ENCODE results near the gene PPM1H. TPM values are rescaled to one million over a fixed set of nuclear protein-coding genes. Genes with fewer than 3 reads are reported as not detected.

Gene PPM1H
- total RNA-seq, 1 donor from 2014 or later, result 6.3 TPM

- DNase-seq, result peak; percentile 37
- Mint-ChIP-seq H3K27me3 (ENCODE audit: unreplicated experiment) (peaks cover 4% of the 10 kb centered on the region), H3K36me3 (ENCODE audit: unreplicated experiment) (no peaks in the 10 kb centered on the region), H3K4me1 (ENCODE audit: low read depth, unreplicated experiment) (peaks cover 4% of the 10 kb centered on the region), H3K9me3 (ENCODE audit: unreplicated experiment) (peaks cover 1% of the 10 kb centered on the region), H3K4me3 (ENCODE audit: unreplicated experiment) (peak overlapping the region; percentile 87), H3K27ac (ENCODE audit: unreplicated experiment) (no peak overlapping the region)
- no peak for TF ChIP-seq CTCF (IDR thresholded peaks at IDR 0.05; ENCODE audit: partially characterized antibody, unreplicated experiment)
These were observed 1.7 kb downstream of the PPM1H start for GRCh38 chr12:62933220-62933601.

DNA sequence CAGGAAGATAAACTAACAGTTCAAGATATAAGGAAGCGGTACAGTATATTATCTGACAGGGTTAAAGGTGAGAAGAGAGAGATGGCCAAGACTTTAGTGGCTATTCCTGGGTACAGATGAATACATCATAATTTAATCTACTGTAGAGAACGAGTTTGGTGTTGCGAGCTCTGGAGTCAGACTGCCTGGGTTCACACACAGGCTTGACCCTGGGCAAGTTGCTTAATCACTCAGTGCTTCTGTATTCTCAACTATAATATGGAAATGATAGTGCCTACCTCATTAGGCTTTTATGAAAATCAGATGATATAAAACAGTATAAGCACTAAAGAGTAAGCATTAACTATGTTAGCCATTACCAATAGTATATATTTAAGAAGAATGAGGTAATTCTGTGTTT lies 3.5 kb downstream of the PPM1H start:
- Mint-ChIP-seq H3K36me3 (ENCODE audit: unreplicated experiment) (no peaks in the 10 kb centered on the region), H3K9me3 (ENCODE audit: unreplicated experiment) (peaks cover 1% of the 10 kb centered on the region), H3K4me3 (ENCODE audit: unreplicated experiment) (no peak overlapping the region), H3K27ac (ENCODE audit: unreplicated experiment) (no peak overlapping the region), H3K4me1 (ENCODE audit: low read depth, unreplicated experiment) (peaks cover 4% of the 10 kb centered on the region), H3K27me3 (ENCODE audit: unreplicated experiment) (peaks cover 4% of the 10 kb centered on the region)
- no peak for TF ChIP-seq CTCF (IDR thresholded peaks at IDR 0.05; ENCODE audit: partially characterized antibody, unreplicated experiment)
- DNase-seq, result no peak

- TF ChIP-seq CTCF (IDR thresholded peaks at IDR 0.05; ENCODE audit: partially characterized antibody, unreplicated experiment), result no peak
- H3K4me3 Mint-ChIP-seq (ENCODE audit: unreplicated experiment), result no peak overlapping the region
- no peak overlapping the region for H3K27ac Mint-ChIP-seq (ENCODE audit: unreplicated experiment)
- peaks cover 4% of the 10 kb centered on the region for H3K4me1 Mint-ChIP-seq (ENCODE audit: low read depth, unreplicated experiment)
- H3K36me3 Mint-ChIP-seq (ENCODE audit: unreplicated experiment), result no peaks in the 10 kb centered on the region
- DNase-seq, result no peak
- peaks cover 4% of the 10 kb centered on the region for H3K27me3 Mint-ChIP-seq (ENCODE audit: unreplicated experiment)
- peaks cover 1% of the 10 kb centered on the region for H3K9me3 Mint-ChIP-seq (ENCODE audit: unreplicated experiment)
These were observed 4.2 kb downstream of the PPM1H start for GRCh38 chr12:62930546-62931425.

- peaks cover 1% of the 10 kb centered on the region for H3K4me1 Mint-ChIP-seq (ENCODE audit: low read depth, unreplicated experiment)
- H3K9me3 Mint-ChIP-seq (ENCODE audit: unreplicated experiment), result peaks cover 1% of the 10 kb centered on the region
- no peak overlapping the region for H3K4me3 Mint-ChIP-seq (ENCODE audit: unreplicated experiment)
- TF ChIP-seq CTCF (IDR thresholded peaks at IDR 0.05; ENCODE audit: partially characterized antibody, unreplicated experiment), result no peak
- DNase-seq, result no peak
- no peak overlapping the region for H3K27ac Mint-ChIP-seq (ENCODE audit: unreplicated experiment)
- no peaks in the 10 kb centered on the region for H3K36me3 Mint-ChIP-seq (ENCODE audit: unreplicated experiment)
- peaks cover 4% of the 10 kb centered on the region for H3K27me3 Mint-ChIP-seq (ENCODE audit: unreplicated experiment)
These were observed 6.3 kb downstream of the PPM1H start for GRCh38 chr12:62928632-62929031.

GRCh38 chr12:62925680-62926079 lies 9.3 kb downstream of the PPM1H start:
- Mint-ChIP-seq H3K36me3 (ENCODE audit: unreplicated experiment) (no peaks in the 10 kb centered on the region), H3K27me3 (ENCODE audit: unreplicated experiment) (no peaks in the 10 kb centered on the region)

More at GRCh38 chr12:62925680-62926079, 9.3 kb downstream of the PPM1H start:
- Mint-ChIP-seq H3K9me3 (ENCODE audit: unreplicated experiment) (no peaks in the 10 kb centered on the region), H3K27ac (ENCODE audit: unreplicated experiment) (no peak overlapping the region), H3K4me1 (ENCODE audit: low read depth, unreplicated experiment) (peaks cover 8% of the 10 kb centered on the region), H3K4me3 (ENCODE audit: unreplicated experiment) (no peak overlapping the region)
- DNase-seq, result no peak
- TF ChIP-seq CTCF (IDR thresholded peaks at IDR 0.05; ENCODE audit: partially characterized antibody, unreplicated experiment), result no peak
